ENCODE results near the gene DIAPH2. TPM values are rescaled to one million over a fixed set of nuclear protein-coding genes. Genes with fewer than 3 reads are reported as not detected.

Gene DIAPH2
- total RNA-seq, 2 donors from 2014 or later: 7.1 to 9.0 TPM

- no peak for ATAC-seq (replicated peaks)
- Mint-ChIP-seq H3K9me3 (peaks cover 11% of the 10 kb centered on the region), H3K4me1 (no peaks in the 10 kb centered on the region), H3K27ac (no peak overlapping the region), H3K4me3 (no peak overlapping the region), H3K36me3 (ENCODE audit: low read depth) (peaks cover 2% of the 10 kb centered on the region), H3K27me3 (no peaks in the 10 kb centered on the region)
These were observed 847.2 kb downstream of the DIAPH2 start for GRCh38 chrX:97531825-97532224.

- H3K36me3 Mint-ChIP-seq (ENCODE audit: low read depth): no peaks in the 10 kb centered on the region
- no peaks in the 10 kb centered on the region for H3K27me3 Mint-ChIP-seq
- H3K4me1 Mint-ChIP-seq: no peaks in the 10 kb centered on the region
- no peak for ATAC-seq (replicated peaks)
- no peak overlapping the region for H3K4me3 Mint-ChIP-seq
- H3K9me3 Mint-ChIP-seq: no peaks in the 10 kb centered on the region
- no peak overlapping the region for H3K27ac Mint-ChIP-seq
These were observed 854.1 kb downstream of the DIAPH2 start for GRCh38 chrX:97538745-97539144.

GRCh38 chrX:97539970-97540519, 855.4 kb downstream of the DIAPH2 start:
- no peaks in the 10 kb centered on the region for H3K9me3 Mint-ChIP-seq
- no peak overlapping the region for H3K4me3 Mint-ChIP-seq
- ATAC-seq (replicated peaks): no peak
- H3K36me3 Mint-ChIP-seq (ENCODE audit: low read depth): no peaks in the 10 kb centered on the region
- no peaks in the 10 kb centered on the region for H3K4me1 Mint-ChIP-seq
- no peak overlapping the region for H3K27ac Mint-ChIP-seq
- no peaks in the 10 kb centered on the region for H3K27me3 Mint-ChIP-seq

GRCh38 chrX:97547877-97548578, 863.4 kb downstream of the DIAPH2 start:
- Mint-ChIP-seq H3K27ac (no peak overlapping the region), H3K9me3 (no peaks in the 10 kb centered on the region), H3K4me1 (no peaks in the 10 kb centered on the region), H3K36me3 (ENCODE audit: low read depth) (no peaks in the 10 kb centered on the region), H3K4me3 (no peak overlapping the region), H3K27me3 (no peaks in the 10 kb centered on the region)
- ATAC-seq (replicated peaks): no peak

GRCh38 chrX:97551821-97552220, 867.2 kb downstream of the DIAPH2 start:
- H3K36me3 Mint-ChIP-seq (ENCODE audit: low read depth): no peaks in the 10 kb centered on the region
- H3K4me3 Mint-ChIP-seq: no peak overlapping the region
- H3K4me1 Mint-ChIP-seq: no peaks in the 10 kb centered on the region
- H3K27ac Mint-ChIP-seq: no peak overlapping the region
- H3K27me3 Mint-ChIP-seq: no peaks in the 10 kb centered on the region
- peak; percentile 65 for ATAC-seq (replicated peaks)
- H3K9me3 Mint-ChIP-seq: no peaks in the 10 kb centered on the region

- Mint-ChIP-seq H3K27me3 (no peaks in the 10 kb centered on the region), H3K36me3 (ENCODE audit: low read depth) (no peaks in the 10 kb centered on the region), H3K9me3 (no peaks in the 10 kb centered on the region), H3K4me3 (no peak overlapping the region), H3K27ac (no peak overlapping the region), H3K4me1 (no peaks in the 10 kb centered on the region)
- no peak for ATAC-seq (replicated peaks)
These were observed 869.2 kb downstream of the DIAPH2 start for GRCh38 chrX:97553833-97554232.

GRCh38 chrX:97556359-97556758, 871.7 kb downstream of the DIAPH2 start:
- H3K9me3 Mint-ChIP-seq: no peaks in the 10 kb centered on the region
- H3K4me3 Mint-ChIP-seq: no peak overlapping the region
- no peak overlapping the region for H3K27ac Mint-ChIP-seq
- H3K36me3 Mint-ChIP-seq (ENCODE audit: low read depth): no peaks in the 10 kb centered on the region
- ATAC-seq (replicated peaks): no peak
- H3K27me3 Mint-ChIP-seq: no peaks in the 10 kb centered on the region
- H3K4me1 Mint-ChIP-seq: no peaks in the 10 kb centered on the region

GRCh38 chrX:97563531-97564133, 879.0 kb downstream of the DIAPH2 start:
- Mint-ChIP-seq H3K9me3 (no peaks in the 10 kb centered on the region), H3K4me3 (peak overlapping the region; percentile 82), H3K27ac (peak overlapping the region; percentile 84), H3K27me3 (no peaks in the 10 kb centered on the region), H3K36me3 (ENCODE audit: low read depth) (no peaks in the 10 kb centered on the region), H3K4me1 (no peaks in the 10 kb centered on the region)
- peak; percentile 98 for ATAC-seq (replicated peaks)

GRCh38 chrX:97564496-97564895, 879.9 kb downstream of the DIAPH2 start:
- Mint-ChIP-seq H3K27ac (no peak overlapping the region), H3K27me3 (no peaks in the 10 kb centered on the region), H3K9me3 (no peaks in the 10 kb centered on the region), H3K4me3 (no peak overlapping the region), H3K36me3 (ENCODE audit: low read depth) (no peaks in the 10 kb centered on the region), H3K4me1 (no peaks in the 10 kb centered on the region)
- ATAC-seq (replicated peaks): no peak

GRCh38 chrX:97587171-97587570, 902.5 kb downstream of the DIAPH2 start:
- H3K9me3 Mint-ChIP-seq: no peaks in the 10 kb centered on the region
- no peak overlapping the region for H3K27ac Mint-ChIP-seq
- H3K4me1 Mint-ChIP-seq: no peaks in the 10 kb centered on the region
- no peaks in the 10 kb centered on the region for H3K36me3 Mint-ChIP-seq (ENCODE audit: low read depth)
- H3K27me3 Mint-ChIP-seq: no peaks in the 10 kb centered on the region
- no peak overlapping the region for H3K4me3 Mint-ChIP-seq
- ATAC-seq (replicated peaks): no peak

- H3K4me1 Mint-ChIP-seq: peaks cover 6% of the 10 kb centered on the region
- no peak for ATAC-seq (replicated peaks)
- no peak overlapping the region for H3K4me3 Mint-ChIP-seq
- H3K9me3 Mint-ChIP-seq: no peaks in the 10 kb centered on the region
- H3K36me3 Mint-ChIP-seq (ENCODE audit: low read depth): no peaks in the 10 kb centered on the region
- H3K27me3 Mint-ChIP-seq: no peaks in the 10 kb centered on the region
- no peak overlapping the region for H3K27ac Mint-ChIP-seq
These were observed 910.1 kb downstream of the DIAPH2 start for GRCh38 chrX:97594646-97595224.

GRCh38 chrX:97597954-97598353, 913.3 kb downstream of the DIAPH2 start:
- Mint-ChIP-seq H3K27me3 (no peaks in the 10 kb centered on the region), H3K27ac (peak overlapping the region; percentile 90), H3K4me1 (peaks cover 6% of the 10 kb centered on the region), H3K36me3 (ENCODE audit: low read depth) (no peaks in the 10 kb centered on the region), H3K4me3 (peak overlapping the region; percentile 39), H3K9me3 (no peaks in the 10 kb centered on the region)
- peak; percentile 97 for ATAC-seq (replicated peaks)

GRCh38 chrX:97602465-97603258, 918.0 kb downstream of the DIAPH2 start:
- Mint-ChIP-seq H3K27me3 (no peaks in the 10 kb centered on the region), H3K4me3 (no peak overlapping the region), H3K36me3 (ENCODE audit: low read depth) (no peaks in the 10 kb centered on the region), H3K4me1 (peaks cover 6% of the 10 kb centered on the region), H3K9me3 (no peaks in the 10 kb centered on the region), H3K27ac (no peak overlapping the region)
- ATAC-seq (replicated peaks): no peak

- no peaks in the 10 kb centered on the region for H3K4me1 Mint-ChIP-seq
- no peak overlapping the region for H3K27ac Mint-ChIP-seq
- no peaks in the 10 kb centered on the region for H3K27me3 Mint-ChIP-seq
- no peak for ATAC-seq (replicated peaks)
- no peak overlapping the region for H3K4me3 Mint-ChIP-seq
- no peaks in the 10 kb centered on the region for H3K9me3 Mint-ChIP-seq
- H3K36me3 Mint-ChIP-seq (ENCODE audit: low read depth): no peaks in the 10 kb centered on the region
These were observed 920.6 kb downstream of the DIAPH2 start for GRCh38 chrX:97605271-97605670.

Data from activated T-helper 17 cell treated with anti-CD3 and anti-CD28 coated beads, Interleukin-2, amount 50 U/mL, for 72 hours (primary cell).